ENCODE results near the gene ECI2.

DNA sequence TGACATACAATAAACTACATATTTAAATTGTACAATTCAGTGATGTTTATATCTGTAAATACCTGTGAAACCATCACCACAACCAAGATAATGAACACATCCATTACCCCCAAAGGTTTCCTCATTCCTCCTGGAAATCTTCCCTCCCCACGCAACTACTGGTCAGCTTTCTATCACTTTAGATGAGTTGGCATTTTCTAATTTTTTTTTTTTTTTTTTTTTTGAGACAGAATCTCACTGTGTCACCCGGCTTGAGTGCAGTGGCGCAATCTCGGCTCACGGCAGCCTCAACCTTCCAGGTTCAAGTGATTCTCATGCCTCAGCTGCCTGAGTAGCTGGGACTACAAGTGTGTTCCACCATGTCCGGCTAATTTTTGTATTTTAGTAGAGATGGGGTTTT is 31.7 kb upstream of the ECI2 start:
- TF ChIP-seq, protein P1, sequence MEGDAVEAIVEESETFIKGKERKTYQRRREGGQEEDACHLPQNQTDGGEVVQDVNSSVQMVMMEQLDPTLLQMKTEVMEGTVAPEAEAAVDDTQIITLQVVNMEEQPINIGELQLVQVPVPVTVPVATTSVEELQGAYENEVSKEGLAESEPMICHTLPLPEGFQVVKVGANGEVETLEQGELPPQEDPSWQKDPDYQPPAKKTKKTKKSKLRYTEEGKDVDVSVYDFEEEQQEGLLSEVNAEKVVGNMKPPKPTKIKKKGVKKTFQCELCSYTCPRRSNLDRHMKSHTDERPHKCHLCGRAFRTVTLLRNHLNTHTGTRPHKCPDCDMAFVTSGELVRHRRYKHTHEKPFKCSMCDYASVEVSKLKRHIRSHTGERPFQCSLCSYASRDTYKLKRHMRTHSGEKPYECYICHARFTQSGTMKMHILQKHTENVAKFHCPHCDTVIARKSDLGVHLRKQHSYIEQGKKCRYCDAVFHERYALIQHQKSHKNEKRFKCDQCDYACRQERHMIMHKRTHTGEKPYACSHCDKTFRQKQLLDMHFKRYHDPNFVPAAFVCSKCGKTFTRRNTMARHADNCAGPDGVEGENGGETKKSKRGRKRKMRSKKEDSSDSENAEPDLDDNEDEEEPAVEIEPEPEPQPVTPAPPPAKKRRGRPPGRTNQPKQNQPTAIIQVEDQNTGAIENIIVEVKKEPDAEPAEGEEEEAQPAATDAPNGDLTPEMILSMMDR (conservative IDR thresholded peaks at IDR 0.05; ENCODE audit: low read length), result no peak
- no peak for TF ChIP-seq EZH2phosphoT487 (IDR thresholded peaks at IDR 0.05; ENCODE audit: borderline replicate concordance)

Data from Loucy (cell line).